Subcutaneous adipose tissue (tissue), 4 donors: ENCODE results near the gene GBA2. TPM values are rescaled to one million over a fixed set of nuclear protein-coding genes. Genes with fewer than 3 reads are reported as not detected.

ENCODE experiments used
- CTCF ChIP-seq: fragments of 450-650 bp; IDR thresholded peaks from one replicate; pipeline ENCODE4 v1.5.1; 2016; ENCODE audit warnings: low read depth, mild to moderate bottlenecking, control low read depth, antibody characterized with exemption, moderate library complexity
- total RNA-seq, 4 donors: library from RNA; depleted of rRNA; stranded (reverse); fragments of >200 nt; gene quantifications; one replicate each; pipeline ENCODE4 v1.1.0, GENCODE V29; 2016

The GBA2 gene
- total RNA-seq, 4 donors from 2014 or later = 33.7 to 107 (median 41.6) TPM

GRCh38 chr9:35700031-35700430 lies 49.0 kb downstream of the GBA2 start:
- TF ChIP-seq CTCF = no peak

DNA sequence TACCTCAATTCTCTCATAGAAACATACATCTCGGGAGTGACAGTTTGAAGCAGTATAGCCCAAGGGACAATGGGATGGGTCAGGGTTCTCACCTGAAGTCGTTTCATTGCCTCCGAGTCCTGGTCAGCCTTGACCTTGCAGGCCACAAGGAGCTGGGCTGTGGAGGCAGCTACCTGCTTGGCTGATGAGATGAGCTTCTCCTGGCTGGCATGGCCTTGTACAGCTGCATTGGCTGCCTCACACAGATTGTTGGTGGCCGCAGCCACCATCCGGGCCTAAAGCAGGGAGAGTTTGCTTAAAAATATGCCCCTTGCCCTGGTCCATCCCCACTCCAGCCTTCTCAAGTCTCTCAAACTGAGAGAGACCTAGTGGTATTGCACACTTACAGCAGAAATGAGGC lies 50.8 kb downstream of the GBA2 start:
- TF ChIP-seq CTCF = no peak

DNA sequence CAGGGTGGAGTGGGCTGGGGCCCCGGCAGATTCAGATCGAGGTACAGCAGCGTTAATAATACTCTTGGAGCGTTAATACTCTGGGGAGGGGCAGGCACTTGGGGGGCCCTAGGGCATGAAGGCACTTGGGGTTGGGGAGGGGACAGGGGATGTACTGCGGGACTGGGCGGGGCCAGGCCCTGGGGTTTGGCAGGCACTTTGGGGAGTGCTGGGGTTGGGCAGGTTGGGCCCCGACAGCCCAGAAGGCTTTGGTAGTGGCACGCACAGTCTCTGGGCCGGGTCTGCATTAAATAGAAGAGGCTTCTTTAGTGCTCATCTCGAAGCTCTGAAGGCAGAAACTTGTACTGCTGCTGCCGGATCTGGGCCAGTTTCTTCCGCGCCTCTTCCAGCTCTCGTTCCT lies 51.5 kb downstream of the GBA2 start:
- TF ChIP-seq CTCF = no peak

- TF ChIP-seq CTCF = no peak
These were observed 52.4 kb downstream of the GBA2 start for GRCh38 chr9:35696520-35697215.

GRCh38 chr9:35695943-35696401 lies 53.1 kb downstream of the GBA2 start:
- no peak for TF ChIP-seq CTCF

GRCh38 chr9:35691757-35692301 lies 57.2 kb downstream of the GBA2 start:
- TF ChIP-seq CTCF = no peak

GRCh38 chr9:35691334-35691650 lies 57.7 kb downstream of the GBA2 start:
- no peak for TF ChIP-seq CTCF
